HG02852 (cell line): Measurements from ENCODE around the gene PGLYRP3.
"Not testable (repeated sequence)": the region's sequence is repeated elsewhere in the genome, so short reads cannot be mapped to it uniquely, and the experiment has no call there.

Experiments used
- ATAC-seq: cut with Tn5 transposase; IDR thresholded peaks from one replicate; pipeline ENCODE4 v1.9.1; 2021; ENCODE audit warnings: mild to moderate bottlenecking, moderate library complexity; ENCODE audit not compliant: unreplicated experiment

PGLYRP3 gene

GRCh38 chr1:153348511-153349362 is 36.0 kb upstream of the PGLYRP3 start, which contains the start of gene PGLYRP4:
TSS of gene PGLYRP4 (minus strand) at chr1:153348841. CDS start at chr1:153347932, 909 bp downstream.
- no peak for ATAC-seq

- ATAC-seq: no peak
These were observed 35.1 kb upstream of the PGLYRP3 start for GRCh38 chr1:153347856-153348255.

- not testable (repeated sequence) for ATAC-seq
These were observed 34.3 kb upstream of the PGLYRP3 start for GRCh38 chr1:153347049-153347448.

- no peak for ATAC-seq
These were observed 33.4 kb upstream of the PGLYRP3 start for GRCh38 chr1:153346077-153346723.

GRCh38 chr1:153345187-153346076 is 32.7 kb upstream of the PGLYRP3 start:
- no peak for ATAC-seq

GRCh38 chr1:153344718-153345025 is 31.9 kb upstream of the PGLYRP3 start:
- ATAC-seq: no peak

- ATAC-seq: no peak
These were observed 31.3 kb upstream of the PGLYRP3 start for GRCh38 chr1:153343811-153344717.

GRCh38 chr1:153343040-153343681 is 30.4 kb upstream of the PGLYRP3 start:
- ATAC-seq: no peak

- no peak for ATAC-seq
These were observed 29.4 kb upstream of the PGLYRP3 start for GRCh38 chr1:153342178-153342577.

- ATAC-seq: no peak
These were observed 28.7 kb upstream of the PGLYRP3 start for GRCh38 chr1:153341431-153341934.

GRCh38 chr1:153340356-153340755 is 27.6 kb upstream of the PGLYRP3 start:
- ATAC-seq: no peak

- no peak for ATAC-seq
These were observed 27.1 kb upstream of the PGLYRP3 start for GRCh38 chr1:153339802-153340201.

GRCh38 chr1:153337980-153338853 is 25.5 kb upstream of the PGLYRP3 start:
- no peak for ATAC-seq

GRCh38 chr1:153336650-153337049 is 23.9 kb upstream of the PGLYRP3 start:
- ATAC-seq: no peak

- ATAC-seq: no peak
These were observed 21.1 kb upstream of the PGLYRP3 start for GRCh38 chr1:153333902-153334301.

- no peak for ATAC-seq
These were observed 12.2 kb upstream of the PGLYRP3 start for GRCh38 chr1:153324912-153325311.

GRCh38 chr1:153322568-153322967 is 9.8 kb upstream of the PGLYRP3 start:
- ATAC-seq: no peak

- not testable (repeated sequence) for ATAC-seq
These were observed 5.4 kb upstream of the PGLYRP3 start for GRCh38 chr1:153318145-153318544.

- not testable (repeated sequence) for ATAC-seq
These were observed 3.3 kb upstream of the PGLYRP3 start for GRCh38 chr1:153316013-153316412.
